GM10248 (cell line): ENCODE data around the gene ZNF26.
"Not testable (repeated sequence)": the region's sequence is repeated elsewhere in the genome, so short reads cannot be mapped to it uniquely, and the experiment has no call there.

Experiments used
- CTCF ChIA-PET: fragments of 300-600 bp; sonication (Branson Sonifier 250); formaldehyde crosslinking; extraction: SDS; loops from one replicate; lab custom pipeline; 2021; ENCODE audit warnings: antibody characterized with exemption; lab: Yijun Ruan, JAX
- POLR2A ChIA-PET: fragments of 350-650 bp; sonication (Branson Sonifier 250); formaldehyde crosslinking; extraction: SDS; loops from one replicate; lab custom pipeline; 2020; ENCODE audit warnings: antibody characterized with exemption; lab: Yijun Ruan, JAX
- DNase-seq: peaks from one replicate; pipeline ENCODE4 v3.0.0; 2012; ENCODE audit errors: extremely low spot score
- CTCF ChIP-seq: IDR thresholded peaks from 2 replicates; pipeline ENCODE4 v1.5.1; 2012; ENCODE audit warnings: mild to moderate bottlenecking, low read depth; ENCODE audit errors: extremely low read depth, missing control alignments, control extremely low read depth

Gene ZNF26

GRCh38 chr12:132976870-132977269 lies 9.3 kb upstream of the ZNF26 start:
- CTCF ChIA-PET, POLR2A ChIA-PET, DNase-seq: not testable (repeated sequence)
- peak; percentile 11 for TF ChIP-seq CTCF

GRCh38 chr12:132986885-132987225 lies 688 bp downstream of the ZNF26 start:
- CTCF ChIA-PET = interaction anchor here (1.4 to 2.3 kb wide), 4 partner anchors 9 to 195 kb away, joined by 3 to 11 read pairs (median 4); partner anchors contain the start of gene ZNF268

GRCh38 chr12:132998741-132999140 lies 12.6 kb downstream of the ZNF26 start:
- ChIA-PET CTCF (no interaction called here), POLR2A (no interaction called here)
- no peak for DNase-seq
- no peak for TF ChIP-seq CTCF

More at GRCh38 chr12:132986885-132987225, 688 bp downstream of the ZNF26 start:
- no peak for TF ChIP-seq CTCF
- DNase-seq = no peak
- POLR2A ChIA-PET = interaction anchor here (0.6 to 1.2 kb wide), 2 partner anchors 93 to 214 kb away, joined by 3 to 4 read pairs; no protein-coding TSS in a partner anchor

GRCh38 chr12:133010657-133011297 lies 24.6 kb downstream of the ZNF26 start:
- no peak for TF ChIP-seq CTCF
- CTCF ChIA-PET = interaction anchor here (0.8 to 1.7 kb wide), 6 partner anchors 8 to 171 kb away, joined by 3 to 5 read pairs (median 3); partner anchors contain the start of genes ZNF26 and ZNF268
- no peak for DNase-seq
- POLR2A ChIA-PET = no interaction called here

DNA sequence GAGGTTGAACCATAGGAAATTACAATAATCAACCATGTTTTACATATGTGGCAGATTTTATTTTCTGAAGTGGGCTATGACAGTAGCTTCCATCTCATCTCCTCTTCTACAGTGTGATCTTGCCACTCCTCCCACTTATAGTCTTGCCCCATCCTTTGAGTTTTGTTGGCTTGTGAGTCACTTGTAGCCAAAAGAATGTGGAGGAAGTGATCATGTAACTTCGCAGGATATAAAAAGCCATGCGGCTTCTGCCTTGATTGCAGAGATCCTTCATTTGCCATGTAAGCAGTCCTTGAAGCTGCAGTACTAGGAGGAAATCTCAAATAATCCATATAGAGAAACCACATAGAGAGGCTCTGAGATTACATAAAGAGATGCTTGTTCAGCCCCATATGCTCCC lies 37.4 kb downstream of the ZNF26 start:
- CTCF ChIA-PET = interaction anchor here (1.2 kb wide), 1 partner anchor 13 kb away, joined by 3 read pairs; no protein-coding TSS in a partner anchor
- no peak for TF ChIP-seq CTCF
- POLR2A ChIA-PET = no interaction called here
- no peak for DNase-seq

- DNase-seq = no peak
- ChIA-PET CTCF (no interaction called here), POLR2A (no interaction called here)
- no peak for TF ChIP-seq CTCF
Observed at GRCh38 chr12:133026996-133027395, 40.8 kb downstream of the ZNF26 start.
